IMR-90 (cell line): ENCODE measurements around the gene CUTA. TPM values are rescaled to one million over a fixed set of nuclear protein-coding genes. Genes with fewer than 3 reads are reported as not detected.

ENCODE experiments used
- ATAC-seq: fragments of 200-7000 bp; cut with Tn5 transposase; 2 replicates; pipeline ENCODE4 v1.9.1; 2020; ENCODE audit warnings: low read depth, mild to moderate bottlenecking, moderate library complexity
- BruUV-seq: library from RNA; stranded (reverse); fragments of 400-500 nt; replicated peaks from 2 replicates; lab custom pipeline; 2021; lab: Mats Ljungman, UMichigan
- CTCF ChIA-PET: fragments of 300-600 bp; formaldehyde crosslinking; extraction: SDS; loops from one replicate; lab custom pipeline; 2021; ENCODE audit warnings: antibody characterized with exemption; lab: Yijun Ruan, JAX
- POLR2A ChIA-PET: fragments of 300-600 bp; sonication (Branson Sonifier 250); formaldehyde crosslinking; loops from one replicate; lab custom pipeline; 2022; ENCODE audit warnings: antibody characterized with exemption; ENCODE audit not compliant: unreplicated experiment; lab: Charles Lee
- DNase-seq: peaks from one replicate; pipeline ENCODE4 v3.0.0; 2013
- H2AFZ ChIP-seq: replicated peaks from 2 replicates; pipeline ENCODE3; 2013; ENCODE audit warnings: low read length, mild to moderate bottlenecking; ENCODE audit not compliant: poor library complexity
- H2AK5ac ChIP-seq: 2 replicates; pipeline ENCODE4 v1.6.1; 2013; ENCODE audit warnings: low read depth, low read length, inconsistent platforms
- H2AK9ac ChIP-seq: replicated peaks from 2 replicates; pipeline ENCODE3; 2013; ENCODE audit warnings: mild to moderate bottlenecking, low read depth, low read length, moderate library complexity; ENCODE audit not compliant: poor library complexity
- H2BK120ac ChIP-seq: 2 replicates; pipeline ENCODE4 v1.6.1; 2013; ENCODE audit warnings: low read depth, low read length, inconsistent platforms
- H2BK15ac ChIP-seq: 3 replicates; pipeline ENCODE4 v1.6.1; 2013; ENCODE audit warnings: low read depth, low read length, inconsistent platforms
- H2BK20ac ChIP-seq: 2 replicates; pipeline ENCODE4 v1.6.1; 2013; ENCODE audit warnings: low read depth, mild to moderate bottlenecking, inconsistent platforms, low read length, moderate library complexity
- H2BK5ac ChIP-seq: 2 replicates; pipeline ENCODE4 v1.6.1; 2013; ENCODE audit warnings: mild to moderate bottlenecking, low read depth, low read length, inconsistent platforms; ENCODE audit not compliant: poor library complexity, severe bottlenecking
- H3K14ac ChIP-seq: replicated peaks from 2 replicates; pipeline ENCODE4 v1.6.1; 2013; ENCODE audit warnings: low read depth, low read length, inconsistent platforms
- H3K18ac ChIP-seq: 2 replicates; pipeline ENCODE4 v1.6.1; 2013; ENCODE audit warnings: low read depth, low read length, control low read depth
- H3K23ac ChIP-seq: 2 replicates; pipeline ENCODE4 v1.6.1; 2013; ENCODE audit warnings: low read depth, low read length, inconsistent platforms
- H3K27ac ChIP-seq: 2 replicates; pipeline ENCODE4 v1.5.1; 2013; ENCODE audit warnings: mild to moderate bottlenecking, control low read depth, low read length; ENCODE audit not compliant: insufficient read depth
- H3K27me3 ChIP-seq: 2 replicates; pipeline ENCODE4 v1.6.1; 2013; ENCODE audit warnings: low read length; ENCODE audit not compliant: control insufficient read depth, insufficient read depth
- H3K36me3 ChIP-seq: 2 replicates; pipeline ENCODE4 v1.6.1; 2013; ENCODE audit warnings: low read length, mixed read lengths; ENCODE audit not compliant: control insufficient read depth, insufficient read depth
- H3K4ac ChIP-seq: 2 replicates; pipeline ENCODE4 v1.6.1; 2013; ENCODE audit warnings: low read depth, low read length, inconsistent platforms
- H3K4me1 ChIP-seq: 2 replicates; pipeline ENCODE4 v1.6.1; 2013; ENCODE audit warnings: low read length, mixed read lengths; ENCODE audit not compliant: control insufficient read depth, insufficient read depth
- H3K4me2 ChIP-seq: 2 replicates; pipeline ENCODE4 v1.6.1; 2013; ENCODE audit warnings: low read depth, mild to moderate bottlenecking, control low read depth, low read length, moderate library complexity
- H3K4me3 ChIP-seq: 2 replicates; pipeline ENCODE4 v1.5.1; 2013; ENCODE audit warnings: low read depth, mild to moderate bottlenecking, control low read depth, low read length, moderate library complexity; ENCODE audit not compliant: insufficient read depth
- H3K56ac ChIP-seq: 2 replicates; pipeline ENCODE4 v1.6.1; 2013; ENCODE audit warnings: low read length, inconsistent platforms; ENCODE audit not compliant: insufficient read depth; ENCODE audit errors: extremely low read depth
- H3K79me1 ChIP-seq, 2 experiments: 2 replicates each; pipeline ENCODE4 v1.6.1; 2013; ENCODE audit warnings: low read length in 2 of 2, inconsistent platforms in 1 of 2, low read depth in 1 of 2
- H3K9ac ChIP-seq: 2 replicates; pipeline ENCODE4 v1.6.1; 2013; ENCODE audit warnings: low read depth, low read length, control low read depth
- H3K9me1 ChIP-seq: 2 replicates; pipeline ENCODE4 v1.6.1; 2013; ENCODE audit warnings: low read length, inconsistent platforms; ENCODE audit not compliant: insufficient read depth
- H3K9me3 ChIP-seq: 2 replicates; pipeline ENCODE4 v1.6.1; 2013; ENCODE audit warnings: low read length; ENCODE audit not compliant: control insufficient read depth, insufficient read depth
- H4K20me1 ChIP-seq: 2 replicates; pipeline ENCODE4 v1.6.1; 2013; ENCODE audit warnings: low read length, inconsistent platforms; ENCODE audit not compliant: insufficient read depth
- H4K5ac ChIP-seq: 2 replicates; pipeline ENCODE4 v1.6.1; 2013; ENCODE audit warnings: mild to moderate bottlenecking, low read depth, low read length, control low read depth
- H4K8ac ChIP-seq, 2 experiments: 2 replicates each; pipeline ENCODE4 v1.6.1; 2013; ENCODE audit warnings: low read depth in 2 of 2, low read length in 2 of 2, control low read depth in 1 of 2, inconsistent platforms in 1 of 2
- H4K91ac ChIP-seq: 2 replicates; pipeline ENCODE4 v1.6.1; 2013; ENCODE audit warnings: low read depth, low read length, inconsistent platforms; ENCODE audit not compliant: insufficient read depth
- BHLHE40 ChIP-seq: fragments of 150-350 bp; IDR thresholded peaks from 2 replicates; pipeline ENCODE4 v1.6.1; 2016; ENCODE audit warnings: mild to moderate bottlenecking, low read depth, low read length
- CEBPB ChIP-seq: IDR thresholded peaks from 2 replicates; pipeline ENCODE4 v1.6.1; 2012; ENCODE audit warnings: low read depth, low read length, improper control_type of control experiment
- CTCF ChIP-seq: conservative IDR thresholded peaks from 2 replicates; pipeline ENCODE4 v1.5.1; 2012; ENCODE audit warnings: mild to moderate bottlenecking, low read depth, low read length, improper control_type of control experiment
- FOS ChIP-seq: fragments of 150-350 bp; IDR thresholded peaks from 2 replicates; pipeline ENCODE4 v1.6.1; 2016; ENCODE audit warnings: low read depth, low read length
- WGBS, 2 experiments: methylation state at CpG; one replicate each; pipeline versions ENCODE4 v1.1.5 to v1.1.7; 2013; ENCODE audit warnings: missing lambda C conversion rate in 2 of 2; ENCODE audit not compliant: insufficient read length in 1 of 2; ENCODE audit errors: extremely low coverage in 2 of 2; 5-methylcytosine and 5-hydroxymethylcytosine counted together
- dilution Hi-C: fragments of 300-500 bp; cut with HindIII; formaldehyde crosslinking; loops from one replicate; pipeline ENCODE4 v1.14.3; 2018; ENCODE audit warnings: low sequenced_read_pairs; ENCODE audit not compliant: unreplicated experiment
- in situ Hi-C: fragments of 300-500 bp; cut with MboI; formaldehyde crosslinking; loops from 3 replicates; pipeline ENCODE4 v1.14.3; 2019; ENCODE audit warnings: low sequenced_read_pairs, inconsistent platforms, mixed read lengths
- intact Hi-C: fragments of 100-400 bp; cut with micrococcal nuclease; formaldehyde crosslinking; loops from 2 replicates; pipeline ENCODE4 v1.10.0; 2022
- polyA plus RNA-seq, 3 experiments: library from polyadenylated mRNA; depleted of rRNA; stranded (reverse); fragments of >200 nt; gene quantifications; 2 replicates each; pipeline ENCODE4 v1.2.3, GENCODE V29; 2012; ENCODE audit warnings: low replicate concordance in 1 of 3
- total RNA-seq: library from RNA; depleted of rRNA; stranded (reverse); fragments of >200 nt; gene quantifications from 2 replicates; pipeline ENCODE4 v1.2.3, GENCODE V29; 2012

CUTA gene
- total and polyA plus RNA-seq, 2 of the 4 experiments (the other 2 are of a cell fraction), result 136 to 427 TPM

GRCh38 chr6:33430334-33430733 lies 12.4 kb upstream of the CUTA start:
- H4K20me1 ChIP-seq, result peaks cover 41% of the 10 kb centered on the region
- H3K9me1 ChIP-seq, result peaks cover 28% of the 10 kb centered on the region
- H3K27me3 ChIP-seq, result no peaks in the 10 kb centered on the region
- H3K14ac ChIP-seq, result no peak overlapping the region
- H3K27ac ChIP-seq, result no peak overlapping the region
- H3K9me3 ChIP-seq, result no peaks in the 10 kb centered on the region
- H3K18ac ChIP-seq, result no peak overlapping the region
- H2BK120ac ChIP-seq, result no peak overlapping the region
- no peak overlapping the region for H2BK20ac ChIP-seq
- H3K56ac ChIP-seq, result no peak overlapping the region
- intact Hi-C loops, result no loop called here
- dilution Hi-C loops, result no loop called here
- H2BK5ac ChIP-seq, result no peak overlapping the region
- H4K91ac ChIP-seq, result no peak overlapping the region
- no peak overlapping the region for H4K5ac ChIP-seq
- no peak for ATAC-seq
- DNase-seq, result no peak
- no peak overlapping the region for H2AK9ac ChIP-seq
- ChIA-PET POLR2A (no interaction called here), CTCF (no interaction called here)
- H3K36me3 ChIP-seq, result peaks cover 11% of the 10 kb centered on the region
- H2BK15ac ChIP-seq, result no peak overlapping the region
- no peak overlapping the region for H3K9ac ChIP-seq
- no peak overlapping the region; the same call in 1 of the 2 replicates for H2AK5ac ChIP-seq
- H3K4me2 ChIP-seq, result no peak overlapping the region
- WGBS, 2 experiments, result no CpG with 5 or more reads among the region's 2 CpGs
- in situ Hi-C loops, result no loop called here
- H3K4ac ChIP-seq, result no peak overlapping the region
- TF ChIP-seq CEBPB (peak; percentile 36), CTCF (no peak), BHLHE40 (no peak), FOS (no peak)
- peak overlapping the region; percentile 12; the same call in 1 of the 2 replicates for H3K23ac ChIP-seq
- H3K79me1 ChIP-seq, result peaks cover 24 to 90% of the 10 kb centered on the region in 2 experiments
- H3K4me1 ChIP-seq, result peaks cover 32% of the 10 kb centered on the region
- no TSS peak for BruUV-seq
- H2AFZ ChIP-seq, result no peak overlapping the region
- H4K8ac ChIP-seq, result no peak overlapping the region
- H3K4me3 ChIP-seq, result no peak overlapping the region
